Smooth muscle cell (in vitro differentiated cells): ENCODE data around the gene CACNG7. TPM values are rescaled to one million over a fixed set of nuclear protein-coding genes. Genes with fewer than 3 reads are reported as not detected.

Source experiments
- DNase-seq: peaks from one replicate; lab custom pipeline; 2025; ENCODE audit not compliant: unreplicated experiment; lab: John Stamatoyannopoulos, UW
- H2AFZ ChIP-seq: fragments of 200-600 bp; sonication (generic); 2 replicates; pipeline ENCODE4 v1.6.0; 2016; ENCODE audit warnings: antibody characterized with exemption, low read depth, mild to moderate bottlenecking
- H3F3A ChIP-seq: fragments of 200-600 bp; sonication (generic); 2 replicates; pipeline ENCODE4 v1.6.0; 2017; ENCODE audit warnings: antibody characterized with exemption, low read depth
- H3K27ac ChIP-seq: fragments of 200-600 bp; sonication (generic); 2 replicates; pipeline ENCODE4 v1.5.1; 2016; ENCODE audit warnings: low read depth, mild to moderate bottlenecking
- H3K27me3 ChIP-seq: fragments of 200-600 bp; sonication (generic); 2 replicates; pipeline ENCODE4 v1.6.1; 2016; ENCODE audit warnings: low read depth, mild to moderate bottlenecking
- H3K36me3 ChIP-seq: fragments of 200-600 bp; sonication (generic); 2 replicates; pipeline ENCODE4 v1.5.1; 2016; ENCODE audit warnings: low read depth
- H3K4me1 ChIP-seq: fragments of 200-600 bp; sonication (generic); 2 replicates; pipeline ENCODE4 v1.5.1; 2016; ENCODE audit warnings: low read depth
- H3K4me2 ChIP-seq: fragments of 200-600 bp; sonication (generic); 2 replicates; pipeline ENCODE4 v1.6.0; 2016; ENCODE audit warnings: mild to moderate bottlenecking
- H3K4me3 ChIP-seq: fragments of 200-600 bp; sonication (generic); 2 replicates; pipeline ENCODE4 v1.5.1; 2016; ENCODE audit warnings: mild to moderate bottlenecking
- H3K79me2 ChIP-seq: fragments of 200-600 bp; sonication (generic); 2 replicates; pipeline ENCODE4 v1.6.0; 2016; ENCODE audit warnings: low read depth, mild to moderate bottlenecking
- H3K9ac ChIP-seq: fragments of 200-600 bp; sonication (generic); 2 replicates; pipeline ENCODE4 v1.6.0; 2016; ENCODE audit warnings: low read depth
- H3K9me3 ChIP-seq: fragments of 200-600 bp; sonication (generic); replicated peaks from 2 replicates; pipeline ENCODE4 v1.5.1; 2016; ENCODE audit warnings: low read depth
- H4K20me1 ChIP-seq: fragments of 200-600 bp; sonication (generic); 2 replicates; pipeline ENCODE4 v1.6.0; 2016; ENCODE audit warnings: low read depth
- WGBS: methylation state at CpG from one replicate; pipeline ENCODE4 v1.1.7; 2016; ENCODE audit warnings: low lambda C conversion rate; 5-methylcytosine and 5-hydroxymethylcytosine counted together
- polyA plus RNA-seq: library from polyadenylated mRNA; unstranded; fragments of >200 nt; fragmentation: Nextera tagmentation; extraction: Ambion mirVana; gene quantifications from 2 replicates; pipeline ENCODE4 v1.2.1, GENCODE V29; 2016
- total RNA-seq: library from RNA; depleted of rRNA; stranded (reverse); fragments of >200 nt; gene quantifications from 2 replicates; pipeline ENCODE4 v1.2.3, GENCODE V29; 2014
- TF ChIP-seq, protein P1 (sequence below): fragments of 200-600 bp; sonication (generic); IDR thresholded peaks from 2 replicates; pipeline ENCODE4 v1.5.1; 2017; ENCODE audit warnings: borderline replicate concordance, mild to moderate bottlenecking, antibody characterized with exemption; ENCODE audit not compliant: insufficient read depth, poor library complexity, severe bottlenecking

The CACNG7 gene, protein sequence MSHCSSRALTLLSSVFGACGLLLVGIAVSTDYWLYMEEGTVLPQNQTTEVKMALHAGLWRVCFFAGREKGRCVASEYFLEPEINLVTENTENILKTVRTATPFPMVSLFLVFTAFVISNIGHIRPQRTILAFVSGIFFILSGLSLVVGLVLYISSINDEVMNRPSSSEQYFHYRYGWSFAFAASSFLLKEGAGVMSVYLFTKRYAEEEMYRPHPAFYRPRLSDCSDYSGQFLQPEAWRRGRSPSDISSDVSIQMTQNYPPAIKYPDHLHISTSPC
- total RNA-seq (2.3 and 6.1 TPM in 2 replicates), polyA plus RNA-seq (0.59 and 1.3 TPM in 2 replicates)

DNA sequence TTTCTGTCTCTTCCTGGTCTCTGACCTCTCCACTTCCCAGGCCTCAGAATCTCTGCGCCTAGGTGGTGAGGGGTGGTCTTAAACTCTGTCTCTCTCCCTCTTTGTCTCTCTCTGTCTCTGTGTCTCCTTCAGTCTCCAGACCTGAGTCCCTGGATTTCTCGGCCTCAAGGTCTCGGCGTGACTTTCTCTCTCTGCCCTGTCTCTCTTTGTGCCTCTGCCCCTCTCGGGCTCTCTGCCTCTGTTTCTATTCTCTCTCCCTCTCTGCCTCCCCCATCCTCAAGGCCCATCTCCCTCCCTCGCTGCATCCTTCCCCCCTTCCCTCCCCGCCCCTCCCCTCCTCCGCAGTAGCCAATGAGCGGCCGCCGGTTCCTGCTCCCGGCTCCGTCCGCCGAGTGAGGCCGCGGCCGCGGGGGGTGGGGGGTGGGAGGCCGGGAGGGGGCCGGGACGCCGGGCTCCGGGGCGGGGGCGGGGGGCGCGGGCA is at the start of gene CACNG7:
TSS of gene CACNG7 (plus strand) at position 344 of the 481 bp plus-strand sequence. CDS start 3,554 bp downstream, outside the sequence.
- peak within 1 kb of the TSS; percentile 85 for H3K4me2 ChIP-seq
- H3K9me3 ChIP-seq = no peaks in the 10 kb centered on the region
- no peak for DNase-seq
- H3F3A ChIP-seq = no peaks in the 10 kb centered on the region
- H3K9ac ChIP-seq = no peak within 1 kb of the TSS
- peak within 1 kb of the TSS; percentile 43 for H2AFZ ChIP-seq
- no peak within 1 kb of the TSS for H3K27ac ChIP-seq
- H3K4me3 ChIP-seq = peak within 1 kb of the TSS; percentile 46
- H3K79me2 ChIP-seq = no peaks in the 10 kb centered on the region
- 5% methylated on average over 5 of the region's 28 CpGs for WGBS
- TF ChIP-seq, protein P1, sequence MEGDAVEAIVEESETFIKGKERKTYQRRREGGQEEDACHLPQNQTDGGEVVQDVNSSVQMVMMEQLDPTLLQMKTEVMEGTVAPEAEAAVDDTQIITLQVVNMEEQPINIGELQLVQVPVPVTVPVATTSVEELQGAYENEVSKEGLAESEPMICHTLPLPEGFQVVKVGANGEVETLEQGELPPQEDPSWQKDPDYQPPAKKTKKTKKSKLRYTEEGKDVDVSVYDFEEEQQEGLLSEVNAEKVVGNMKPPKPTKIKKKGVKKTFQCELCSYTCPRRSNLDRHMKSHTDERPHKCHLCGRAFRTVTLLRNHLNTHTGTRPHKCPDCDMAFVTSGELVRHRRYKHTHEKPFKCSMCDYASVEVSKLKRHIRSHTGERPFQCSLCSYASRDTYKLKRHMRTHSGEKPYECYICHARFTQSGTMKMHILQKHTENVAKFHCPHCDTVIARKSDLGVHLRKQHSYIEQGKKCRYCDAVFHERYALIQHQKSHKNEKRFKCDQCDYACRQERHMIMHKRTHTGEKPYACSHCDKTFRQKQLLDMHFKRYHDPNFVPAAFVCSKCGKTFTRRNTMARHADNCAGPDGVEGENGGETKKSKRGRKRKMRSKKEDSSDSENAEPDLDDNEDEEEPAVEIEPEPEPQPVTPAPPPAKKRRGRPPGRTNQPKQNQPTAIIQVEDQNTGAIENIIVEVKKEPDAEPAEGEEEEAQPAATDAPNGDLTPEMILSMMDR = no peak
- no peaks in the 10 kb centered on the region for H4K20me1 ChIP-seq
- H3K27me3 ChIP-seq = peaks cover 74% of the 10 kb centered on the region
- H3K4me1 ChIP-seq = peaks cover 6% of the 10 kb centered on the region
- no peaks in the 10 kb centered on the region for H3K36me3 ChIP-seq

DNA sequence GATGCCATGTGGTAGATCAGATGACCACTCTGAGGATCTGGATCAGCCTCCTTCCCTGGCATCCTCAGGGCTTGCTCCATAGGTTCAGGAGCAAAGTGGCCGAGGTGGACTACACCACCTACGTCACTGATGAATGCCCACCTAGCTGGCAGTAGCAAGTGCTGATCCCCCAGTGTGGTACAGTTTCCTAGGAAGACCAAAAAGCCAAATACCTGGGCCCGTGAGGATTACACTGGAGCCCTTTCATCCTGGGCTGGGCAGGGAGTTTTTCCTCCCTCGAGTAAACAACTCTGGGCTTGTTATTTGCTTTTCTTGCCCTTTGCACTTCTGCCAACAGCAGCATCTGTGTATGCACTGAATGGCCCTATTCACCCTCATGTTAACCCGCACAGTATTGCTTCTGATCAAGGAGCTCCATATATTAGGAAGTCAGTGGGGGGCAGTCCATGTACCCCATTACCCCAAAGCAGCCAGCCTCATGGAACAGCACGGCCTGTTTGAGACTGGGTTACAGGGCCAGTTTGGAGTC is 44.7 kb upstream of the CACNG7 start:
- WGBS = 92% methylated on average over 6 of the region's 6 CpGs
- Histone ChIP-seq H3F3A (no peaks in the 10 kb centered on the region), H3K4me2 (no peak overlapping the region), H4K20me1 (peaks cover under 1% of the 10 kb centered on the region), H3K9me3 (no peaks in the 10 kb centered on the region), H3K79me2 (peaks cover 15% of the 10 kb centered on the region), H3K27ac (no peak overlapping the region), H3K27me3 (no peaks in the 10 kb centered on the region), H3K4me3 (no peak overlapping the region), H3K4me1 (peaks cover 5% of the 10 kb centered on the region), H2AFZ (no peak overlapping the region), H3K9ac (no peak overlapping the region), H3K36me3 (no peaks in the 10 kb centered on the region)
- TF ChIP-seq, protein P1 = no peak
- no peak for DNase-seq

DNA sequence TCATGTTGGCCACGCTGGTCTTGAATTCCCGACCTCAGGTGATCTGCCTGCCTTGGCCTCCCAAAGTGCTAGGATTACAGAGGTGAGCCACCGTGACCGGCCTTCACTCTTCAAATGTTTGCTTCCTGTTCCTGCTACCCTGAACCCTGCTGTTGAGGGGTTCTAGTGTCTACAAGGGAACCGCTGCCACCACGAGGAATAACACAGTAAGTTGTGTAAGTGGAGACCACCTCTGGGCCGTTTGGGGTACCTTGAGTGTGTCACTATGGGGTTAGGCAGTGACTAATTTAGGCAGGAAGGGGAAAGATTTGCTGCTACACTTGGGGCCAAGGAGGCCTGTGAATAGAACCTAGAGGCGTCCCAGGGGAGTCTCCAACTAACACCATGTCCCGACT is 43.6 kb upstream of the CACNG7 start:
- Histone ChIP-seq H3K4me1 (peaks cover 8% of the 10 kb centered on the region), H3K4me2 (peak overlapping the region; percentile 89), H3F3A (no peaks in the 10 kb centered on the region), H3K79me2 (peaks cover 21% of the 10 kb centered on the region), H4K20me1 (peaks cover 11% of the 10 kb centered on the region), H2AFZ (no peak overlapping the region), H3K27me3 (no peaks in the 10 kb centered on the region), H3K36me3 (no peaks in the 10 kb centered on the region), H3K9me3 (no peaks in the 10 kb centered on the region), H3K27ac (peak overlapping the region; percentile 100), H3K9ac (peak overlapping the region; percentile 100), H3K4me3 (peak overlapping the region; percentile 58)
- 85% methylated on average over 8 of the region's 9 CpGs for WGBS
- TF ChIP-seq, protein P1 = no peak
- no peak for DNase-seq
